Activated CD4-positive, alpha-beta T cell treated with anti-CD3 and anti-CD28 coated beads, Interleukin-2, amount 10 ng/mL, durations not matched to agents 24 days and 14 days (primary cell): ENCODE results near the gene SLC6A6. TPM values are rescaled to one million over a fixed set of nuclear protein-coding genes. Genes with fewer than 3 reads are reported as not detected.
A peak's percentile ranks its signal among the peaks of the same experiment; 100 is the strongest.

Experiments
- DNase-seq: peaks from one replicate; pipeline ENCODE4 v3.0.0; 2022
- H3K27ac Mint-ChIP-seq: one replicate; pipeline ENCODE4 v1.8.0; 2022; ENCODE audit warnings: mild to moderate bottlenecking, mixed read lengths
- H3K27me3 Mint-ChIP-seq: one replicate; pipeline ENCODE4 v1.8.0; 2022; ENCODE audit warnings: mixed read lengths
- H3K36me3 Mint-ChIP-seq: one replicate; pipeline ENCODE4 v1.8.0; 2022; ENCODE audit warnings: low read depth, mild to moderate bottlenecking, mixed read lengths
- H3K4me1 Mint-ChIP-seq: one replicate; pipeline ENCODE4 v1.8.0; 2021; ENCODE audit warnings: mixed read lengths
- H3K4me3 Mint-ChIP-seq: one replicate; pipeline ENCODE4 v1.8.0; 2022; ENCODE audit warnings: mild to moderate bottlenecking, moderate library complexity, mixed read lengths
- H3K9me3 Mint-ChIP-seq: one replicate; pipeline ENCODE4 v1.8.0; 2021; ENCODE audit warnings: mixed read lengths
- intact Hi-C: fragments of 100-400 bp; cut with micrococcal nuclease; formaldehyde crosslinking; loops from one replicate; pipeline ENCODE4 v1.15.1; 2023
- total RNA-seq: library from RNA; stranded (reverse); gene quantifications from 2 replicates; pipeline ENCODE4 v1.2.3, GENCODE V29; 2022

Gene SLC6A6
- total RNA-seq, 1 donor from 2014 or later: 63.7 TPM

GRCh38 chr3:14490255-14490654 is 87.8 kb downstream of the SLC6A6 start:
- Mint-ChIP-seq H3K27ac (peak overlapping the region; percentile 14), H3K36me3 (peaks cover 6% of the 10 kb centered on the region), H3K4me1 (peaks cover 2% of the 10 kb centered on the region), H3K9me3 (no peaks in the 10 kb centered on the region), H3K27me3 (no peaks in the 10 kb centered on the region), H3K4me3 (no peak overlapping the region)
- intact Hi-C loops: no loop called here
- no peak for DNase-seq

DNA sequence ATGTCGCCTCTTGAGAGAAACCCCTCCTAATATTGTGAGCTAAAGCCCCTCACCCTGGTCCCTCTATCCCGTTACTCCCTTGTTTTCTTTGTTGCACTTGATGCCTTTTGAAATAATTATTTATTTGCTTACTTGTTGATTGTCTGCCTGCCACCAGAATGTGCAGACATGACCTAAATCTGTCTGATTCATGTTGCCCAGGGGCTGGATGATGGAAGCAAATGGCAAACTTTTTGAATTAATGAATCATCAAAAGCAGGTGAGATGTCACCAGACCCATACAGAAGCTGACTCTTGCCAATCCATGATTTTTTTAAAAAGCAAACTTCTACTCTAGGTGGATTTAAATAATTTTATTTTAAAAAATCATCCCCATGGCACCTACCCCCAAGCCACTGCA is 88.4 kb downstream of the SLC6A6 start:
- H3K4me3 Mint-ChIP-seq: no peak overlapping the region
- H3K36me3 Mint-ChIP-seq: peaks cover 6% of the 10 kb centered on the region
- no peaks in the 10 kb centered on the region for H3K9me3 Mint-ChIP-seq
- H3K4me1 Mint-ChIP-seq: peaks cover 2% of the 10 kb centered on the region
- DNase-seq: no peak
- intact Hi-C loops: no loop called here
- peak overlapping the region; percentile 14 for H3K27ac Mint-ChIP-seq
- H3K27me3 Mint-ChIP-seq: no peaks in the 10 kb centered on the region

- H3K27me3 Mint-ChIP-seq: no peaks in the 10 kb centered on the region
- H3K4me3 Mint-ChIP-seq: no peak overlapping the region
- H3K27ac Mint-ChIP-seq: no peak overlapping the region
- intact Hi-C loops: no loop called here
- H3K9me3 Mint-ChIP-seq: no peaks in the 10 kb centered on the region
- H3K36me3 Mint-ChIP-seq: peaks cover 6% of the 10 kb centered on the region
- DNase-seq: no peak
- H3K4me1 Mint-ChIP-seq: peaks cover 2% of the 10 kb centered on the region
Measured at GRCh38 chr3:14491396-14492190, 89.2 kb downstream of the SLC6A6 start.

- DNase-seq: no peak
- no peaks in the 10 kb centered on the region for H3K4me1 Mint-ChIP-seq
- peaks cover 3% of the 10 kb centered on the region for H3K36me3 Mint-ChIP-seq
- no peaks in the 10 kb centered on the region for H3K9me3 Mint-ChIP-seq
- intact Hi-C loops: no loop called here
- H3K27me3 Mint-ChIP-seq: no peaks in the 10 kb centered on the region
- no peak overlapping the region for H3K27ac Mint-ChIP-seq
- H3K4me3 Mint-ChIP-seq: no peak overlapping the region
Measured at GRCh38 chr3:14492948-14493881, 90.8 kb downstream of the SLC6A6 start.

GRCh38 chr3:14494279-14494972 is 92.0 kb downstream of the SLC6A6 start:
- Mint-ChIP-seq H3K4me1 (no peaks in the 10 kb centered on the region), H3K36me3 (peaks cover 3% of the 10 kb centered on the region), H3K4me3 (no peak overlapping the region), H3K27me3 (no peaks in the 10 kb centered on the region), H3K9me3 (no peaks in the 10 kb centered on the region), H3K27ac (no peak overlapping the region)
- DNase-seq: no peak
- intact Hi-C loops: no loop called here

GRCh38 chr3:14494973-14495300 is 92.5 kb downstream of the SLC6A6 start:
- Mint-ChIP-seq H3K27me3 (peaks cover under 1% of the 10 kb centered on the region), H3K9me3 (no peaks in the 10 kb centered on the region), H3K4me3 (no peak overlapping the region), H3K36me3 (peaks cover 1% of the 10 kb centered on the region), H3K27ac (no peak overlapping the region), H3K4me1 (no peaks in the 10 kb centered on the region)
- intact Hi-C loops: no loop called here
- DNase-seq: no peak

GRCh38 chr3:14496351-14496750 is 93.9 kb downstream of the SLC6A6 start:
- no peak for DNase-seq
- Mint-ChIP-seq H3K9me3 (peaks cover 4% of the 10 kb centered on the region), H3K27me3 (peaks cover 4% of the 10 kb centered on the region), H3K36me3 (no peaks in the 10 kb centered on the region), H3K4me3 (no peak overlapping the region), H3K27ac (no peak overlapping the region), H3K4me1 (no peaks in the 10 kb centered on the region)
- intact Hi-C loops: no loop called here

GRCh38 chr3:14497321-14497720 is 94.9 kb downstream of the SLC6A6 start:
- no peak for DNase-seq
- peaks cover 4% of the 10 kb centered on the region for H3K27me3 Mint-ChIP-seq
- H3K4me1 Mint-ChIP-seq: no peaks in the 10 kb centered on the region
- intact Hi-C loops: no loop called here
- no peaks in the 10 kb centered on the region for H3K36me3 Mint-ChIP-seq
- H3K9me3 Mint-ChIP-seq: peaks cover 4% of the 10 kb centered on the region
- no peak overlapping the region for H3K4me3 Mint-ChIP-seq
- no peak overlapping the region for H3K27ac Mint-ChIP-seq

DNA sequence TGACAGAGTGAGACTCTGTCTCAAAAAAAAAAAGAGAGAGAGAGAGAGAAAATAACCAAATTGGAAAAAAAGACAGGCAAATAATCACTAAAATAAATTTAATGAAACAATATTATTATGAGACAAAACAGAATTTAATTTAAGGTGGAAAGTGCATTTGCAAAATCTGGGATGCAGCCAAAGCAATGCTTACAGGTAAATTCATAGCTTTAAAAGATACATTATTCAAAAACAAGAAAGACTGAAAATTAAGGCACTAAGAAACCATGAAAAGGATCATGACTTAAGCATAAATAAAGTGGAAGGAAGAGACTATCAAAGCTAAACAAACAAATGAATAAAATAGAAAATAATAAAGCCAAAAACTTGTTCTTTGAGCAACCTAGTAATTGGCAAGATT is 100.1 kb downstream of the SLC6A6 start:
- intact Hi-C loops: no loop called here
- H3K4me3 Mint-ChIP-seq: no peak overlapping the region
- H3K36me3 Mint-ChIP-seq: peaks cover 2% of the 10 kb centered on the region
- DNase-seq: no peak
- peaks cover 16% of the 10 kb centered on the region for H3K9me3 Mint-ChIP-seq
- no peaks in the 10 kb centered on the region for H3K4me1 Mint-ChIP-seq
- H3K27ac Mint-ChIP-seq: no peak overlapping the region
- peaks cover 4% of the 10 kb centered on the region for H3K27me3 Mint-ChIP-seq

GRCh38 chr3:14503033-14503705 is 100.8 kb downstream of the SLC6A6 start:
- DNase-seq: no peak
- Mint-ChIP-seq H3K27me3 (peaks cover 4% of the 10 kb centered on the region), H3K36me3 (peaks cover 2% of the 10 kb centered on the region), H3K27ac (no peak overlapping the region), H3K4me3 (no peak overlapping the region), H3K4me1 (no peaks in the 10 kb centered on the region), H3K9me3 (peaks cover 16% of the 10 kb centered on the region)
- intact Hi-C loops: no loop called here

GRCh38 chr3:14503706-14504065 is 101.3 kb downstream of the SLC6A6 start:
- H3K4me3 Mint-ChIP-seq: no peak overlapping the region
- H3K9me3 Mint-ChIP-seq: peaks cover 16% of the 10 kb centered on the region
- H3K27ac Mint-ChIP-seq: no peak overlapping the region
- peaks cover under 1% of the 10 kb centered on the region for H3K4me1 Mint-ChIP-seq
- H3K27me3 Mint-ChIP-seq: peaks cover 6% of the 10 kb centered on the region
- no peak for DNase-seq
- H3K36me3 Mint-ChIP-seq: peaks cover 2% of the 10 kb centered on the region
- intact Hi-C loops: no loop called here

DNA sequence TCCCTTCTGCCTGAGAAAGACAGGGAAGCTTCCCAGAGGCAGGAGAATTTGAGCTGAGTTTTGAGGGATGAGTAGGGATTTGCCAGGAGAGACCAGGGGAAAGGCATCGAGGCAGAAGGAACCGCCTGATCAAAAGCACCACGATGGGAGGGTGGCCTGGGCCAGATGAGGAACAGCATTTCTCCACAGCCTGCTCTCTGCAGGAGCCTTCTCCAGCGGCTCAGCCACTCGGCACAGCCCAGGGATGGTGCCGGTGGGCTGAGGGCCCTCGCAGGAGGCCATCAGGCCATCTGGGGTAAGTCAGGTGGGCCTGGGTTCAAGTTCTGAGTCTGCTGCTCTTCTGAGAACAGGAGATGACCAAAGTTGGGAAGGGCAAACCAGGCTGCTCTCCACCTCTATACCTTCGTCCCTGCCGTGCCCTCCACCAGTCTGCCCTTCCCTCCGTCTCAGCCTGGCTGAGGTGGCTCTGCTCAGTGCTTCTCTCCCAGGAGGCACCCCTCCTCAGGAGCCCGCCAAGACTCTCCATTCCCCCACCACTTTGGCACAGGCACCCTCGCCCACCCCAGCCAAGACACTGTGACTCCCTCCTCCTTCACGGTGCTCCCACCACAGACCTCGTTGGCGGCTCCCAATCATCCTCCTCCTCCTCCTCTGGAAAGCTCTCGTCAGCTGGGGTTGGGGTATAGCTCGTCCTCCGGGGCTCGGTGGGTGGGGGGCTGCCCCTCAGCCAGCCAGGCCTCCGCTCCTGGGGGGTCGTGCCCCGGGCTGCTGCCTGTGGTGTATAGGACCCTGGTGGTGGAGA is 102.8 kb downstream of the SLC6A6 start:
- H3K4me1 Mint-ChIP-seq: peaks cover 3% of the 10 kb centered on the region
- intact Hi-C loops: loop anchor here (5.0 kb wide), 1 partner anchor 42 kb away; no protein-coding TSS in a partner anchor
- no peak for DNase-seq

More for the DNA sequence above, 102.8 kb downstream of the SLC6A6 start:
- Mint-ChIP-seq H3K27ac (no peak overlapping the region), H3K9me3 (peaks cover 16% of the 10 kb centered on the region), H3K27me3 (peaks cover 3% of the 10 kb centered on the region), H3K36me3 (peaks cover 2% of the 10 kb centered on the region), H3K4me3 (no peak overlapping the region)
